Anterior cingulate cortex (tissue), 58 donors: Measurements from ENCODE around the gene SYT14.
"Not testable (repeated sequence)": the region's sequence is repeated elsewhere in the genome, so short reads cannot be mapped to it uniquely, and the experiment has no call there.

Experiments used
- DNase-seq, 58 donors: peaks; one replicate each; lab custom pipeline; 2025; lab: John Stamatoyannopoulos, UW

The SYT14 gene

DNA sequence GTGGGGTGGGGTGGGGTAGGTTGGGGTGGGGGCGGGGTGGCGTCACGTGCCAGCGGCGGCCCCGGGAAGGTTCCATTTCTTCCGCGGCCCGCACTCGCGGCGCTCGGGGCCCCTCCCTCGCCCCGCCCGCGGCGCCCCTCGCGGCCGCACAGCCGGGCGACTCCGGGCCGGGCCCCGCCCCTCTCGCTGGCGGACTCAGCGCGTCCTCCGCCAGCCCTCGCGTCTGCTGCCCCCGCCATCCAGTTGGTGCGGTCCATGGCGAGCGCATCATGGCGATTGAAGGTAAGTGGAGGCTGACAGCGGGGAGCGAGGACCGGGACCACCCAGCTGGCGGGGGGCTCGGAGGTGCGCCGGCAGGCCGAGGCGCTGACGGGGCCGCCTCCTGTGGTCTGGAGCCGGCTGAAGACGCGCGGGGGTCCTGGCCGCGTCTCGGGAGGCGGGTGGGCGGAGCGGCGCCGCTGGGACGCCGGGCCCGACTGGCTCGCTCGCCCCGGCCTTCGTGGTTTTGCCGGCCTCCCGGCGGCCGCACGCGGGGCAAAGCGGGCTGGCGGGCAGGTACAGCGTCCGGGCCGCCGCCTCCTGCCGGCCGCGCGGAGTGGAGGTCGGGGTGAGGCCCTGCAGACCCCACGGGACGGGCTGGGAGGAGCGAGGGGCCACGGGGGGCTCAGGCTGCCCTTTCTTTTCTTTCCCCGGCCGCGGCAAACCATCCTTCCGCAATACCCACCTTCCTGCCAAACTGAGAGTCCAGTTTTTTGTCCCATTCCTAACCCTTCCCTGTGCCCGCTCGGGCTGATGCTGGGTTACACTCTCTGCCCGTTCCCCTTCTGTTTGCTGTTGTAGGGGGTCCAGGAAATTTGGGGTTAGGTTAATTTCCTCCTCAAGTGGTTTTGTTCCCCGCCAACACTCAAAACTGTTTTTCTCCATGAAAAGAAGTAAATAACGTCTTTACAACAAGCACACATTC lies at the start of gene SYT14:
TSS of gene SYT14 (plus strand) at position 222 of the 964 bp plus-strand sequence. CDS start at position 270, 48 bp downstream.
- DNase-seq, result peak in 51 of 58 donors; percentile 16 to 84 (median 60)

GRCh38 chr1:209888291-209889076 lies 49.5 kb upstream of the SYT14 start:
- not testable (repeated sequence) for DNase-seq

DNA sequence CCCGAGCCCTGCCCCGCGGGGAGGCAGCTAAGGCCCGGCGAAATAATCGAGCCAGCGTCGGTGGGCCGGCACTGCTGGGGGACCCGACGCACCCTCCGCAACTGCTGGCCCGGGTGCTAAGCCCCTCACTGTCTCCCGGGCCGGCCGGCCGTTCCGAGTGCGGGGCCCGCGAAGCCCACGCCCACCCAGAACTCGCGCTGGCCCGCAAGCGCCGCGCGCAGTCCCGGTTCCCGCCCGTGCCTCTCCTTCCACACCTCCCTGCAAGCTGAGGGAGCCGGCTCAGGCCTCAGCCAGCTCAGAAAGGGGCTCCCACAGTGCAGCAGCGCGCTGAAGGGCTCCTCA lies 49.0 kb upstream of the SYT14 start:
- DNase-seq, result no peak

- DNase-seq, result no peak
Measured at GRCh38 chr1:209890641-209891330, 47.2 kb upstream of the SYT14 start.

- DNase-seq, result no peak
Measured at GRCh38 chr1:209893751-209894150, 44.3 kb upstream of the SYT14 start.

- no peak for DNase-seq
Measured at GRCh38 chr1:209895709-209896108, 42.3 kb upstream of the SYT14 start.

GRCh38 chr1:209896346-209896745 lies 41.7 kb upstream of the SYT14 start:
- DNase-seq, result no peak

DNA sequence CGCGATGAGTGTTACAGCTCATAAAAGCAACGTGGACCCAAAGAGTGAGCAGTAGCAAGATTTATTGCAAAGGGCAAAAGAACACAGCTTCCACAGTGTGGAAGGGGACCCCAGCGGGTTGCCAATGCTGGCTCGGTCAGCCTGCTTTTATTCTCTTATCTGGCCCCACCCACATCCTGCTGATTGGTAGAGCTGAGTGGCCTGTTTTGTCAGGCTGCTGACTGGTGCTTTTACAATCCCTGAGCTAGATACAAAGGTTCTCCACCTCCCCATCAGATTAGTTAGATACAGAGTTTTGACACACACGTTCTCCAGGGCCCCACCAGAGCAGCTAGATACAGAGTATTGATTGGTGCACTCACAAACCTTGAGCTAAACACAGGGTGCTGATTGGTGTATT lies 39.7 kb upstream of the SYT14 start:
- DNase-seq, result not testable (repeated sequence)

- not testable (repeated sequence) for DNase-seq
Measured at GRCh38 chr1:209898851-209899250, 39.2 kb upstream of the SYT14 start.

DNA sequence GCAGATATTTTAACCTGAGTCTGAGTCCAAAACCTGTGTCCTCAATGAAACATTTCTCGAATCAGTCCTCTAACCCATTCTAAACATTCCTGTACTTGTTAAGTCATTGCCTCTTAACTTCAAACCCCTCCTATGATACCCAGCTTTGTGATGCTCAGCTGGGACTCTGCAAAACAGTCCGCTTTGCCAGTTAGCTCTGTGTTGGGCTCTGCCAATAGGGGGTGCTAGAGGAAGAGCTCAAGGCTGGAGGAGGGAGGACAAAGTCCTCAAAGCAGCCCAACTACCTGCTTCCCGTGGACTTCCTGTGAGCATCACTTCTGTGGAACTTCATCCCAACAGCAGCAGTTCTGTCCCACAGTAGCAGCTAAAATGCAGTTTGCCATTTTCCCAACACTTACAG lies 38.1 kb upstream of the SYT14 start:
- DNase-seq, result no peak

GRCh38 chr1:209900734-209901133 lies 37.3 kb upstream of the SYT14 start:
- DNase-seq, result no peak

DNA sequence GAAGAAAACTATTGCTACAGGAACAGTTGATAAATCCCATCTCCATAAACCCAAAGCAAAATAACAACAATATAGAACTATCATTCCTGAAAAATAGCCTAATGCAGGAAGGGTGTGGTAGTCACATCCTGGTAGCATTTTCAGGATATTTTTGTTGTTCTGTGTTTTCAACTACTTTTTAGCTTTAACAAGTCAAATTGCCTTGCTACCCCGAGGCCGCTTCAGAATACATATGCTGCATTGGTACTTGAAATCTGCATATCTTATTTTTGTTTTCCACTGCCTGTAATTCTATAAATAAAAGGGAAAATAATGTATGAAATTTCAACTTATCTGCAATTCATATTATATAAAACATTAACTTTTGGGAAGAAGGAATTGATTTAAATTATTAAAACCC lies 36.8 kb upstream of the SYT14 start:
- no peak for DNase-seq

DNA sequence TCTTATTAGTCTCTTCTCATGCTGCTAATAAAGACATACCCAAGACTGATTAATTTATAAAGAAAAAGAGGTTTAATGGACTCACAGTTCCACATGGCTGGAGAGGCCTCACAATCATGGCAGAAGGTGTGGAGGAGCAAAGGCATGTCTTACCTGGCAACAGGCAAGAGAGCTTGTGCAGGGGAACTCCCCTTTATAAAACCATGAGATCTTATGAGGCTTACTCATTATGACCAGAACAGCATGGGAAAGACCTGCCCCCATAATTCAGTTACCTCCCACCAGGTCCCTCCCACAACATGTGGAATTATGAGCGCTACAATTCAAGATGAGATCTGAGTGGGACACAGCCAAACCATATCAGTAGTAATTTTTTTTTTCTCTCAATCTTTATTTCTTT lies 33.2 kb upstream of the SYT14 start:
- not testable (repeated sequence) for DNase-seq

- DNase-seq, result no peak
Measured at GRCh38 chr1:209911746-209912145, 26.3 kb upstream of the SYT14 start.

DNA sequence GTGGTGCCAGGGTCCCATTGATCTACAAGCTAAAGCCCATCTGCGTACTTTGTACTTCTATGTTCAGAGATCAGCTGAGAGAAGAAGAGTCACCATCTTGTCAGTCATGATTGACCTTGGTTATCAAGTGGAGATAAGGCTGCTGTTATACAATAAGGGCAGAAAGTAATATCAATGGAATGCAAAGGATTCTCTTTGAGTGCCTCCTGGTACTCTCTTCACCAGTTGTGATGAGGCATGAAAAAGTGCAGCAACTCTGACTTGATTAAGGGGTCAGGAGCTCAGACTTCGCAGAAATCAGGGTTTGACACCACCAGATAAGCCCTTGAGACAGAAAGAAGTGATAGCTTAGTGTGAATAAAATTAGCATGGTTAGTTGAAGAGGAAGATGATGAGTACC lies 25.7 kb upstream of the SYT14 start:
- no peak for DNase-seq

DNA sequence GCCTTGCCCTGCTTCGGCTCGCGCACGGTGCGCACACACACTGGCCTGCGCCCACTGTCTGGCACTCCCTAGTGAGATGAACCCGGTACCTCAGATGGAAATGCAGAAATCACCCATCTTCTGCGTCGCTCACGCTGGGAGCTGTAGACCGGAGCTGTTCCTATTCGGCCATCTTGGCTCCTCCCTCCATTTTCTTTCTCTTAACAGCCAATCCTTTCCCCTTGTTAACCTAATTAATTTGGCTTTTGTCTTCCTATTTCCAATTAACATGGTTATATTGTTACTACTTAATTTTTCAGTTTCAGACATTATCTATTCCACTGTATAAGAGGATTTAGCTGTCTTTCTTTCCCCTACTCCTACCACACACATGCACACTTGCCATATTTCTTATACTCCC lies 18.4 kb upstream of the SYT14 start:
- not testable (repeated sequence) for DNase-seq

DNA sequence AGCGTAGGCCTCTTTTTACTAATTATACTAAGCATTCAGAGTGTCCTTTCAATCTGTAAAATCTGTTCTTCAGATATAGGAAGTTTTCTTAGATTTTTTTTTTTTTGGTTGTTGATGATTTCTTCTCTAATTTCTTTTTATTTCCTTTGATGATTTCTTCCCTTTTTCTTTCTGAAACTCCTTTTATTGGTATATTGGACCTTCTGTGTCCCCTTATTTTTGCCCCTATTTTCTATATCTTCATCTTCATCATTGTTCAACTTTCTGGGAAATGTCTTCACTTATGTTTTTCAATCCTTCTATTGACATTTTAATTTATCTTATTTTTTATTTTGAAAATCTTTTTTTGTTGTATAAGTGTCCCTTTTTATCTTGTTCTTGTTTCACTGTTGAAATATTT lies 17.2 kb upstream of the SYT14 start:
- no peak for DNase-seq

- no peak for DNase-seq
Measured at GRCh38 chr1:209924390-209924789, 13.6 kb upstream of the SYT14 start.

DNA sequence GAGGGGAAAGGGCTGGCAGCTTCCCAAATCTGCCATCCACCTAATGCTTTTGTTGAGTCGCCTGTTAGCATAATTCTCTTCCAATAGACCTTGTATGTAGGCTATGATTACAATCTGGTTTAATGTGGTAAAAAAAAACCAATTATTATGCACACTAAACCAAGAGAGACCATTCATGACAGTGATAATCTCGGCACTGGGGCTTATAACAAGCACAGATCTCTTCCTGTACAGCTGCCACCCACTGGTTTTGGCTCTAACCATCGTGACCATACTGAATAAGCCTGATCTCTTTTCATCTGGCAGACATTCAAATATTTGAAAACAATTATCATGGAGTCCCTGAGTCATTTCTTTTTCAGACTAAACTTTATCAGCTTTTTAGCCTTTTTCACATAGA lies 12.0 kb upstream of the SYT14 start:
- no peak for DNase-seq

GRCh38 chr1:209927466-209927865 lies 10.6 kb upstream of the SYT14 start:
- no peak for DNase-seq

DNA sequence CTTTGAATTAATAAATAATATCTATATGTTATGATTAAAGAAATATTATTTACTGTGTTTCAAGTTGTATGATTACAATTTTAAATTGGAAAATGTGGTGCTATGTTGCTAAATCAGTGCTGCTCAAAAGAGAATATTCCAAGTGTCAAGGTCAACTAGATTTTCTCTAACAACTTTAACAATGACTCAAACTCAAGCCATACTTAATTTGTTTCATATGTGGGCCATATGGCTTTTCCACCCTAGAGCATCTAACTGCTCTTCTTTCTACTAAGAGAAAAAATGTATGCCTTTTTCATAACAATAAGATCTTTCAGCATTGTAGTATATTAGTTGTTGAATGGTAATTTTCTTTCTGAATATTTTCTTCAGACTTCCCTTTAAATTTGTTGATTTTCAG lies 8.3 kb upstream of the SYT14 start:
- DNase-seq, result no peak
